Lower leg skin (tissue), 4 donors: ENCODE results near the gene HIPK2. TPM values are rescaled to one million over a fixed set of nuclear protein-coding genes. Genes with fewer than 3 reads are reported as not detected.

Experiments used
- DNase-seq, 2 donors: peaks; one replicate each; pipeline ENCODE4 v3.0.0-alpha.2; 2019; ENCODE audit warnings: low spot score in 2 of 2
- H3K4me3 ChIP-seq: fragments of 200-600 bp; sonication (generic); 2 replicates; pipeline ENCODE4 v1.5.1; 2017; ENCODE audit warnings: mild to moderate bottlenecking, low read depth; ENCODE audit not compliant: poor library complexity, severe bottlenecking
- POLR2A ChIP-seq, 2 donors: fragments of 450-650 bp; IDR thresholded peaks; one replicate each; pipeline ENCODE4 v1.6.1; 2016 to 2017; ENCODE audit warnings: antibody characterized with exemption in 2 of 2, mild to moderate bottlenecking in 1 of 2, moderate library complexity in 1 of 2
- WGBS, 2 donors: methylation state at CpG; one replicate each; pipeline ENCODE4 v1.1.5; 2018; 5-methylcytosine and 5-hydroxymethylcytosine counted together
- intact Hi-C: fragments of 100-400 bp; cut with DNase I; formaldehyde crosslinking; loops from one replicate; pipeline ENCODE4 v1.15.0; 2023; ENCODE audit warnings: low total_unique reads
- total RNA-seq, 4 donors: library from RNA; depleted of rRNA; stranded (reverse); fragments of >200 nt; gene quantifications; one replicate each; pipeline ENCODE4 v1.1.0, GENCODE V29; 2016
- TF ChIP-seq, protein P1 (sequence below), 3 donors: fragments of 450-650 bp; IDR thresholded peaks; one replicate each; pipeline ENCODE4 v1.5.1; 2016; ENCODE audit warnings: antibody characterized with exemption in 3 of 3, mild to moderate bottlenecking in 3 of 3, moderate library complexity in 2 of 3

Gene HIPK2
- total RNA-seq, 4 donors from 2014 or later: 4.5 to 14.9 (median 10.4) TPM

DNA sequence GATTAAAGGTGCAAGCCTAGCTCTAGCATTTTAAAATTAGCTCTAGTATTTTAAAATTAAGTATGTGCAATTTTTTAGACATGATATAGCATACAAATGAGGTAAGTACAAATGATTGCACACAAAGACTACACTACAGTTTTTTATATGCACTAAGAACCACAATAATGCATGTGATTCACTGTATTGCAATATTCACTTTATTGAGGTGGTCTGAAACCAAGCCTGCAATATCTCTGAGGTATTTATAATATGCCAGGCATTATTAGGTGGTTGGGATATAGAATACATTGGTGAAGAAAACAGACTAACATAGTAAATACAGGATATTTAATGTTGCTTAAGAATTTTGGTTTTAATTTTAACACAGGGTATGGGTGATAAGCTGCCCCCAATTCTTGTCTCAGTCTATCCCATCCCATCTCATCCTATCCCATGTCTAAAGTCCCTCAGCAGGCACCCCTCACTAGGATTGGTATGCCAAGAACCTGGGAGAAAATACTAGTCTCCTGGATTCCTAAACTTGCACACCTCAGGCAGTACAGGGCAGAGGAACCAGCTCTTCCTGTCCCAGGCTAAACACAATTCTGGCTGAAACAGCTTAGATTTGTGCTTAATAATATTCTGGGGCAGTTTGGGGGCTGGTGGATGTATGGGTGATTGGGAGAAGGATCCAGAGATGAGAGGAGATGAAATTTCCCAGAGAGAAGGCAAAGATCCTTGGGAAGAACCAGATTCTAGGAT is 90.4 kb downstream of the HIPK2 start:
- no peak for DNase-seq
- intact Hi-C loops: no loop called here
- H3K4me3 ChIP-seq: no peak overlapping the region
- no peak for TF ChIP-seq POLR2A (IDR thresholded peaks at IDR 0.05)
- TF ChIP-seq, protein P1, sequence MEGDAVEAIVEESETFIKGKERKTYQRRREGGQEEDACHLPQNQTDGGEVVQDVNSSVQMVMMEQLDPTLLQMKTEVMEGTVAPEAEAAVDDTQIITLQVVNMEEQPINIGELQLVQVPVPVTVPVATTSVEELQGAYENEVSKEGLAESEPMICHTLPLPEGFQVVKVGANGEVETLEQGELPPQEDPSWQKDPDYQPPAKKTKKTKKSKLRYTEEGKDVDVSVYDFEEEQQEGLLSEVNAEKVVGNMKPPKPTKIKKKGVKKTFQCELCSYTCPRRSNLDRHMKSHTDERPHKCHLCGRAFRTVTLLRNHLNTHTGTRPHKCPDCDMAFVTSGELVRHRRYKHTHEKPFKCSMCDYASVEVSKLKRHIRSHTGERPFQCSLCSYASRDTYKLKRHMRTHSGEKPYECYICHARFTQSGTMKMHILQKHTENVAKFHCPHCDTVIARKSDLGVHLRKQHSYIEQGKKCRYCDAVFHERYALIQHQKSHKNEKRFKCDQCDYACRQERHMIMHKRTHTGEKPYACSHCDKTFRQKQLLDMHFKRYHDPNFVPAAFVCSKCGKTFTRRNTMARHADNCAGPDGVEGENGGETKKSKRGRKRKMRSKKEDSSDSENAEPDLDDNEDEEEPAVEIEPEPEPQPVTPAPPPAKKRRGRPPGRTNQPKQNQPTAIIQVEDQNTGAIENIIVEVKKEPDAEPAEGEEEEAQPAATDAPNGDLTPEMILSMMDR (IDR thresholded peaks at IDR 0.05): no peak

DNA sequence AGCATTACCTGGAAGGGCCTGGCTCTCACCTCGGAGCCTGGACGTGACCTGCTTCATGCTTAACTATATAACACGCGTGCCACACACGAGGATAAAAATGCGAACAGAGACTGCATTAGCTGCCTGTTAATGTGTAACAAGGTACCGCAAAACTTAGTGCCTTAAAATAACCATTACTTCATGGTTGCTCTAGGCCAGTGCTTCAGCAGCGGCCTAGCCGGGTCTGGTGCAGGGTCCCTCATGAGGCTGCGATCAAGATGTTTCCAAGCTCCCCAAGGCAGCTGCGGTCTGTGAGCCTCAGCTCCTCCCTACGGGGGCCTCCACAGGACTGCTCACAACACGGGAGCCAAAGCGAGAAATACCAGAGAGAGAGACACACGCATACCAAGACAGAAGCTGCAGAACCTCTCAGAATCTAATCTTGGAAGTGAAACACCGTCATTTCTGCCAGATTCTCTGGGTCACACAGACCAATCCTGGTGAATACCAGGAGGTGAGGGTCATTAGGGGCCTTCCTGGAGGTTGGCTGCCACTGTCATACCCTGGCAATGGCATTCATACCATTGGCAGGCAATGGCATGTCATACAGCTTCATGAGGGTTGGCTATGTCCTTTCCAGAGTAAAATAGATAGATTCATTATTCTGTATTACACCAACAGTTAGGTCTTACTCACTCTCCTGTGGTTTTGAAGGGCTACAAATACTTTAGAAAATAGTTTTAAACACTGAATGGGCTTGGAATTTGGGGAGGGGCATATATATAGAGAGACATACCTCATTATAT is 94.5 kb downstream of the HIPK2 start:
- DNase-seq: no peak
- 86% methylated on average over 16 of the region's 16 CpGs for WGBS, 2 donors
- TF ChIP-seq POLR2A (IDR thresholded peaks at IDR 0.05): no peak
- TF ChIP-seq, protein P1 (IDR thresholded peaks at IDR 0.05): no peak
- no peak overlapping the region for H3K4me3 ChIP-seq
- intact Hi-C loops: no loop called here

DNA sequence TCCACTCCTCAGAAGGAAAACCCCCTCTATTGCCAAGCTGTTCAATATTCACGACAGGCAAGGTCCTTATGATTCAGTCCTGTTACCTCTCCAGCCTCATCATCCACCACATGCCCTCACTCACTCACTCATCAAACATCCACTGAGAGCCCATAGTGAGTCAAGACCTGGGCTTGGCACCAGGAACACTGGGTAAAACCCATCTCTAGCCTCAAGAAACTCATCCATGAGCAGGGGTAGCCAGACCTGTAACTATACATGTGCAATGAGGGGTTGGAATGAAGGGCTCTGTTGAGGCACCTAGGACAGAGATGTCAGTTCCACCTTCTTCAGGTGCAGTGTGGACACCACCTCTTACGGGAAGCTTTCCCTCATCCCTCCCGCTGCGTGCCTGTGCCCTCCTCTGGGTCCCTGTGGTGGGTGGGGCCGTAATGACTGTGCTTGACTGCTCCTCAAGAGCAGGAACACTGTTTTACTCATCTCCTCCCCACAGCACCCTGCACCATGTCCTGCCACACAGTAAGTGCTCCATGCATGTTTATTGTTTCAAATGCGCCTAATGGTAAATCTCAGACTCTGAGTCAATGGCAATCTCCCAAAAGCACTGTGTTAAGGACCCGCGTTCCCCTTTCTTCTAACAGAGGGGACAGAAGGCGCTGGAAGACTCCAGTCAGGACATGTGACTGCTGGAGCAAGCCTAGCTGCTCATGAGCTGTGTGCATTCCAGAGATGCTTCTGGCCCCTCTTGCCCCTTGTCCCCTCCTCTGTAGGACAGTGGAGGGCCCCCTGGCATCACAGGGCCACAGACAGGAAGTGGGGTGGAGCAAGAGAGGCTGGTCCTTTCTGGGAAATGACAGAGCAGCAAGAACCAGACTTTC is 95.4 kb downstream of the HIPK2 start:
- intact Hi-C loops: no loop called here

DNA sequence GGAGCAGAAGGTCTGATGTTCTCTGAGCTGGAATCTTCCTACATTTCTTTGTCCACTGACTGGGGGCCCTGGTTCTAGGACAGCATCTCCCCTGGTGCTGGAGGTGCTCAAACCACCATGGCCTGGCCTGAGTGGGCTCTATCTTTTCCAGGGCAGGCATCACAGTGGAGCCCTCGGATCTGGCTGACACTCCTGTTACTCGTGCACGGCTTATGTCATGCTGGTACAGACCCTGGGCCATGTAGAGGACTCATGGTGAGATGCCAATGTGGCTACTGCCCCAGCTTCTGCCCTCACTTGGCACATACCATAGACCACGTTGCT is 96.0 kb downstream of the HIPK2 start:
- no peak for DNase-seq
- intact Hi-C loops: no loop called here
- TF ChIP-seq, protein P1 (IDR thresholded peaks at IDR 0.05): no peak
- no peak for TF ChIP-seq POLR2A (IDR thresholded peaks at IDR 0.05)
- 91 to 92% methylated on average over 4 of the region's 4 CpGs for WGBS, 2 donors
- no peak overlapping the region for H3K4me3 ChIP-seq

More for the DNA sequence above, 95.4 kb downstream of the HIPK2 start:
- DNase-seq: no peak
- WGBS, 2 donors: 81 to 91% methylated on average over 9 of the region's 9 CpGs
- TF ChIP-seq POLR2A (IDR thresholded peaks at IDR 0.05): no peak
- TF ChIP-seq, protein P1 (IDR thresholded peaks at IDR 0.05): no peak
- H3K4me3 ChIP-seq: no peak overlapping the region

DNA sequence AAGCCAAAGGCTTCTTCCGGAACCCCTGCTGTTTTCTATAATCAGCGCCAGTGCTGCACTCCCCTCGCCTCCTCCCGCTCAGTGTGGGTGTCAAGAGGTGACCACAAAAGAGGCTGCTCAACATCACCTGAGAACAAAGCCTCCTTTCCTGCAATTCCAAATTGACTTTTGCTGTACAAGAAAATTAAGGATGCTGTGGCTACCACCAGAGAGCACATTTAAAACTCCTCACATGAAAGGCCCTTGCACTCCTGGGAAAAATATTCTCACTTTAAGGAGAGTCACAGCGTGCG is 96.4 kb downstream of the HIPK2 start:
- DNase-seq: no peak
- 95% methylated on average over 6 of the region's 6 CpGs for WGBS, 2 donors
- no peak overlapping the region for H3K4me3 ChIP-seq
- TF ChIP-seq, protein P1 (IDR thresholded peaks at IDR 0.05): no peak
- no peak for TF ChIP-seq POLR2A (IDR thresholded peaks at IDR 0.05)
- intact Hi-C loops: no loop called here
